CD4-positive, alpha-beta T cell treated with Interleukin-15 for 4 hours (primary cell): ENCODE results near the gene COTL1.

Source experiments
- DNase-seq: peaks from one replicate; pipeline ENCODE4 v3.0.0-alpha.2; 2020; ENCODE audit warnings: low spot score

The COTL1 gene, protein sequence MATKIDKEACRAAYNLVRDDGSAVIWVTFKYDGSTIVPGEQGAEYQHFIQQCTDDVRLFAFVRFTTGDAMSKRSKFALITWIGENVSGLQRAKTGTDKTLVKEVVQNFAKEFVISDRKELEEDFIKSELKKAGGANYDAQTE

GRCh38 chr16:84617791-84618580 is at the start of gene COTL1:
COTL1 (minus strand) TSS chr16:84618078; CDS start chr16:84617914, 164 bp downstream.
- DNase-seq: peak; percentile 93

- no peak for DNase-seq
Measured at GRCh38 chr16:84665843-84666242, 48.0 kb upstream of the COTL1 start.

DNA sequence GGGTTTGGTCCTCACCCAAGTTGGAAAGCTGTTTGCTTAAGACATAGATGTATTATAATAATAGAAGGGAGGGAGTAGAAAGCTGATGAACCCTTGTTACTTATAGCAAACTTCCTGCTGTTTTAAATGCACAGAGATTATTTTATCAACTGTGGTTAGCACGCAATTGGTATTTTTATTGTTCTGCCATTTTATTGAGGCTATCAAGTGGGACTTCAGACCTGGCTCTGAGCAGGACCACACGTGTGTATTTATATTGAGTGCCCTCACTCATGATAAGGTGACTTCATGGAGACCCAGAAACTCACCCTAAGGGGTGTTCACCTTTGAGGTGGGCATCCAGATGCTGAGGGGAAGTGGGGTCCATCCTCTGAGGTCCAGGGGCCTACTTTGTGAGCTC is 47.5 kb upstream of the COTL1 start:
- no peak for DNase-seq

- DNase-seq: no peak
Measured at GRCh38 chr16:84663433-84664101, 45.7 kb upstream of the COTL1 start.

- DNase-seq: no peak
Measured at GRCh38 chr16:84662471-84662870, 44.6 kb upstream of the COTL1 start.

DNA sequence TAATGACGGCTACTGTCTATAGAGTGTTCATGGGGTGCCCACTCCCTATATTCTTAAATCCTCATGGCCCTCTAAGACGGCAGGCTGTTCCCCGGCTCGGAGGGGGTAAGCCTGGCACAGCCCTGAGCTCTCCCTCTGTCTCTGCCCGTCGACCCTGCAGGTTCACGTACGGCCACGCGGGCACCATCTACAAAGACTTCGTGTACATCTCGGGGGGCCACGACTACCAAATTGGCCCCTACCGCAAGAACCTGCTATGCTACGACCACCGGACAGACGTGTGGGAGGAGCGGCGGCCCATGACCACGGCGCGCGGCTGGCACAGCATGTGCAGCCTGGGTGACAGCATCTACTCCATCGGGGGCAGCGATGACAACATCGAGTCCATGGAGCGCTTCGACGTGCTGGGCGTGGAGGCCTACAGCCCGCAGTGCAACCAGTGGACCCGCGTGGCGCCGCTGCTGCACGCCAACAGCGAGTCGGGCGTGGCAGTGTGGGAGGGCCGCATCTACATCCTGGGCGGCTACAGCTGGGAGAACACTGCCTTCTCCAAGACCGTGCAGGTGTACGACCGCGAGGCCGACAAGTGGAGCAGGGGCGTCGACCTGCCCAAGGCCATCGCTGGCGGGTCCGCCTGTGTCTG is 43.7 kb upstream of the COTL1 start:
- no peak for DNase-seq

GRCh38 chr16:84660973-84661372 is 43.1 kb upstream of the COTL1 start:
- no peak for DNase-seq

DNA sequence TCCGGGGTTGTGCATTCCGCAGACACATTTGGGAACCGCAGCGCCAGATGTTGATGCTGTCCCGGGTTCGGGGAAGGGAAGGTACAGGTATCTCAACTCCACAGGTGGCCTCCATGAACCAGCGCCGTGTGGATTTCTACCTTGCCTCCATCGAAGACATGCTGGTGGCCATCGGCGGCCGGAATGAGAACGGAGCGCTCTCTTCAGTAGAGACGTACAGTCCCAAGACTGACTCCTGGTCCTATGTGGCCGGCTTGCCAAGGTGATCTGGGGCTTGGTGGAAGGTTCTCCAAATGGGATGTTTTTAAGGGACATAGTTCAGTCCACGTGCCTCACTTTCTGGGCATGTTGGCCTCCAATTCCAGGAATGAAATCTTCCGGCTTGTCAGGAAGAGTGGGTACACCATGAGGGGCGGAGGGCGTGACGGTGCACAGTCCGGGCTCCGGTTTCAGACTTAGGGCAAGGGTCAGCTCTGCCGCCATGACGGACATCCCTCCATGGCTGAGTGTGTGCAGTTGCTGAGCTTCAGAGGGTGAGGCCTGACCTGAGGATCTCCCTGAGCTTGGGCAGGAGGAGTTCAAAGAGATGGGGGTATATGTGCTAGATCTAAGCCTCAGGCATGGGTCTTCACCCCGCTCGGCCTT is 41.9 kb upstream of the COTL1 start:
- DNase-seq: no peak

GRCh38 chr16:84658690-84659089 is 40.8 kb upstream of the COTL1 start:
- DNase-seq: no peak

DNA sequence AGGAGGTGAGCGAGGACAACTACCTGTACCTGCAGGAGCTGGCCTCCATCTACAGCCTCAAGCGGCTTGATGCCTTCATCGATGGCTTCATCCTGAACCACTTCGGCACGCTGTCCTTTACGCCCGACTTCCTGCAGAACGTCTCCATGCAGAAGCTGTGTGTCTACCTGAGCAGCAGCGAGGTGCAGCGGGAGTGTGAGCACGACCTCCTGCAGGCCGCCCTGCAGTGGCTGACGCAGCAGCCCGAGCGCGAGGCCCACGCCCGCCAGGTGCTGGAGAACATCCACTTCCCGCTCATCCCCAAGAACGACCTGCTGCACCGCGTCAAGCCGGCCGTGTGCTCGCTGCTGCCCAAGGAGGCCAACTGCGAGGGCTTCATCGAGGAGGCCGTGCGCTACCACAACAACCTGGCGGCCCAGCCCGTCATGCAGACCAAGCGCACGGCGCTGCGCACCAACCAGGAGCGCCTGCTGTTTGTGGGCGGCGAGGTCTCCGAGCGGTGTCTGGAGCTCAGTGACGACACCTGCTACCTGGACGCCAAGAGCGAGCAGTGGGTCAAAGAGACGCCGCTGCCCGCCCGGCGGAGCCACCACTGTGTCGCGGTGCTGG is 39.5 kb upstream of the COTL1 start:
- DNase-seq: no peak

GRCh38 chr16:84656649-84657048 is 38.8 kb upstream of the COTL1 start:
- no peak for DNase-seq

DNA sequence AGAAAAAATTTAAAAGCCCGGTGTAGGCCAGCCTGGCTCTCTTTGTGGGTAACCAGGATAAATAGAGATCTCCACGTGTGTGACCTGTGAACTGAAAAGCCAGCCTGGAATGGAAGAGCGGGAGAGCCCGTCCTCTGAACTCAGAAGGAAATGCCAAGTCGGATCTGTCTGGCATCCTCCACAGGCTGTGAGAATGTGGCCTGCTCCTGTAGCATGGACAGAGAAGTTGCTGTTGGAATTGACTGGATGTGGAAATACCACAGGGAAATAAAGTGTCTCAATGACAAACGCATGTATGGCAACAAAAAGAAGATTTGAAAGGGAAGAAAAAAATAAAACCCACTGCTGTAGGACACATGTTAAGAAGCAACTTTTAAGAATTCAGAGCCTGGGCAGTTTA is 37.1 kb upstream of the COTL1 start:
- no peak for DNase-seq

- no peak for DNase-seq
Measured at GRCh38 chr16:84654238-84654637, 36.4 kb upstream of the COTL1 start.

GRCh38 chr16:84652566-84652965 is 34.7 kb upstream of the COTL1 start:
- peak; percentile 34 for DNase-seq

GRCh38 chr16:84650062-84650991 is 32.4 kb upstream of the COTL1 start:
- DNase-seq: no peak

GRCh38 chr16:84649511-84649861 is 31.6 kb upstream of the COTL1 start:
- DNase-seq: no peak

- DNase-seq: peak; percentile 43
Measured at GRCh38 chr16:84648595-84649510, 31.0 kb upstream of the COTL1 start.

DNA sequence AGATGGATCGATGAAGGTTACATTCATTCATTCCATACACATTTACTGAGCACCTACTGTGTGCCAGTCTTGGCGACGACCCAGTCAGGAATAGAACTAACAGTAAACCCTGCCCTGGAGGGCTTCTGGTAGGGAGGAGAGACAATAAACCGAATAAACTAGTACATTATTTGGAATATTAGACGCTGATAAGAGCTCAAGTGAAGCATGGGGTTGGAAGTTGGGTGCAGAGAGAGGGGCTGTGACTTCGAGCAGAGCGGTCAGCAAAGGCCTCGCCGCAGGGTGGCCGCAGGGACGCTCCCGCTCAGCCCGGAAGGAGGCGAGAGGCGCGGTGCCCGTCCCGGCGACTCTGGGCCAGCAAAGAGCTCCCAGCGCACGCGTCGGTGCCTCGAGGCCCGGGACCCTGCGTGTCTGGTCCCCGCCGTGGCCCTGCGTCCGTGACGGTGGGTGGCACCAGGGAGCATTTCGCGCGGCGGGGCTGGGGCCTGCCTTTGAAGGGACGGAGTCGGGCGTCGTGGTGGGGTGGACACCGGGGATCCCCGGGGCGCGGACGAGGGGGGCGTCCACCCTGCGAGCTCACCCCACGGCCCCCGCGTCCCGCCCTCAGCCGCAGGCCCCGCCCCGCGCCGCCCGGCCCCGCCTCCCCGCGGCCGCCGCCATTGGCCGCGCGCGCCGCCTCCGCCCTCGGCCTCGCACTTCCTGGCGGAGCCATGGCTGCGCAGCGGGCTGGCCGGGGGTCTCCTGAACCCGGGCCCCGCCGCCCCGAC is 30.1 kb upstream of the COTL1 start, which contains the start of gene KLHL36:
TSS of gene KLHL36 (plus strand) at position 684 of the 767 bp plus-strand sequence. CDS start 2,357 bp downstream, outside the sequence.
- DNase-seq: peak; percentile 64

DNA sequence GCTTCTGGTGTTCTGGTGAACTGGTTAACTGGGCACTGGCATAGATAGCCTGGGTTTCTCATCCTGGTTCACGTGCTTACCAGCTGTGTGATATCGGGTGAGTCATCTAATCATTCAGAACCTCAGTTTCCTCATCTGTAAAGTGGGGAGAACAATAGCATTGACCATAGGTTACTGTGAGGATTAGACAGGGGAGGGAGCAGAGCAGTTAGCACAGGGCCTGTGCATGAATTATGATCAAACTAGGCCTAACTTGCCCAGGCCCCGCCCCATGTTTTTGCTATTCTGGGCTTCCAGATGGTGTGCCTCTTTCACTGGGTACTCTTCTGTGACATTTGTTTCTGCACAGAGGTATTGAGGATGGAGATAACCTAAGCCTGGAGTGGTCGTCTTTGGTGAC is 25.8 kb upstream of the COTL1 start:
- DNase-seq: no peak
